ENCODE data around the gene ASCC3.

ASCC3 gene

DNA sequence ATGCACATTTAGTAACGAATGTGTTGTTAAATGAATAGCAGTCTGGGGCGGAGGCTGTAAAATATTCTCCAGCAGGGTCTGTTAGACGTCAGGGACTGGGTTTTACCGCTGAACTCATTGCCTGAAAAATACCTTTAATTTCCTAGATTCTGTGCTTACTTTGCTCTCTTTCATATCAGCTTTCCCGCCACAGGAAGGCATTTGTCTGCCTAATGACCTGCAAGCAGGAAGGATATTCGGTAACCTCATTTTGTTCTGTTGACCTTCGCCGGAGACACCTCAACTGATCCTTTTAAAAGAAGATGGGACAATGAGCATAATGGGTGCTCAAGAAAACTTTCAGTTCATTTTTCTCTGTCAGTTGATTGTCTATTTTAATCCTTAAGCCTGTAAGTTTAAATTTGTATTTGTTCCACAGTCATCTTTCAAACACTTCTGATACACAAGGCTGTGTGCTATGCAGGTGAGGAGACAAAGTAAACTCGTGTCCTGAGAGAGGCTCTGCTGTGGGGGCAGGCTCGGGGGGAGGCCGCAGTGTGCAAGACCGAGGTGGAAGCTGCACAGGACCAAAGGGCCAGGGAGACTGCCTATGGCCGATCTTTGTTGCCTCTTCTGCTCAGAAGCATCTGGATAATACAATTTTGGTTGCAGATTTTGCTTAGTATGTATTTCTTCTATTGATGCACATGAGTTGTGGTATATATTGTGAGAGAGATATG is 389.0 kb downstream of the ASCC3 start:
- DNase-seq (ENCODE audit: low read depth) = no peak

- DNase-seq (ENCODE audit: low read depth) = no peak
Measured at GRCh38 chr6:100490065-100490464, 391.1 kb downstream of the ASCC3 start.

- DNase-seq (ENCODE audit: low read depth) = no peak
Measured at GRCh38 chr6:100488244-100488643, 392.9 kb downstream of the ASCC3 start.

GRCh38 chr6:100487638-100488037 is 393.5 kb downstream of the ASCC3 start:
- no peak for DNase-seq (ENCODE audit: low read depth)

DNA sequence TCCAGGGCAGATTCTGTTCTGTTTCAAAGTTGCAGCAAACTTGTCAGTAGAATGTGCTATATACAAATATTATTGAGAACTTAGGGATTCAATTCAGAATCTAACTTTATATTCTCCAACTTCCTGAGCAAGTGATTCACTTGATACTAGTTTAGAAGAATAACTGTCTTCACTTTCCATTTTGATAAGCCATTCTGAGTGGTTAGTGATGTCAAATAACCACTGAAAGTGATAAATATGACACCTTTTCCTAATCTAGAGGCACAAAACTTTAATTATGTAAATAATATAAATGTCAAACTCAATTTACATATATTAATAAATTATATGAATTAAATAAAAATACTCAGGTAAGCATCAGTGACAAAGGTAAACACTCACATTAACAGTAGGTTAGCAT is 395.9 kb downstream of the ASCC3 start:
- DNase-seq (ENCODE audit: low read depth) = no peak

GRCh38 chr6:100484474-100484873 is 396.7 kb downstream of the ASCC3 start:
- DNase-seq (ENCODE audit: low read depth) = no peak

GRCh38 chr6:100482698-100483097 is 398.4 kb downstream of the ASCC3 start:
- DNase-seq (ENCODE audit: low read depth) = no peak

DNA sequence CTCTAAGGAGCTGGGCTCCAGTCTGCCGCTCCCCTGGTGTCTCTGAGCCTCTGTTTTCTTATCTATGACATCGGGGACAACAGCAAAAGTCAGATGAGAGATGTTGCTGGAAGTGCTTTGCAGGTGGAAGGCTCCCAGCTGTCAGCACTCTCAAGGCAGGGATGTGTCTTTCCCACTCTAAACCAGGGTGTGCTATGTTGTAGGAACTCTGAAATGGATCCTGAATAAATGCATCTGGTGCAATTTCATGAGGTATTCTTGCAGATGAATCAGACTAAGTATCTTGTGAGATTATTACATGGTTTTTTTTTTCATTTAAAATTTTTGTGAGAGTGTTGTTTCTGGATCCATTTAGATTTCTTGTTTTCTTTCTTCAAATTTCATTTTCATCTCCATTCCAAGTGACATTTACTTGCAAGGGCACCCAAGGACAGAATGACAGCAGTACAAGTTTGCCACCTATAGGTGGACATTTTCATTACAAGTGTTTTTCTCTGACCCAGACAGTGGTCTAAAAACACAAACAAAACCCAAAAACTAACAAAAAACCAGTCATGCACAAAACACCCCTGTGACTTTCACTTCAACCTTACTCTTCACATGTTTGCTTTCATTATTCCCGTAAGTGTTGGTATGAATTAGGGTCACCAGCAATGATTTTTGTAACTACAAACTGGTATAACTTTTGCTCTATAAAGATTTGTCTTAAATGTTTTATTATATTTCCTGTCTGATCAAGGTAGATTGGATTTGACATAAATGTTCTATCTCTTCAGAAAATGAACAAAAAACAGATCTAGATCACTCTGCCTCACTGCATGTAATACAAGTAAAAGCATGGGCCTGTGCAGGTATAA is 401.7 kb downstream of the ASCC3 start:
- no peak for DNase-seq (ENCODE audit: low read depth)

GRCh38 chr6:100475554-100476320 is 405.4 kb downstream of the ASCC3 start:
- DNase-seq (ENCODE audit: low read depth) = no peak

DNA sequence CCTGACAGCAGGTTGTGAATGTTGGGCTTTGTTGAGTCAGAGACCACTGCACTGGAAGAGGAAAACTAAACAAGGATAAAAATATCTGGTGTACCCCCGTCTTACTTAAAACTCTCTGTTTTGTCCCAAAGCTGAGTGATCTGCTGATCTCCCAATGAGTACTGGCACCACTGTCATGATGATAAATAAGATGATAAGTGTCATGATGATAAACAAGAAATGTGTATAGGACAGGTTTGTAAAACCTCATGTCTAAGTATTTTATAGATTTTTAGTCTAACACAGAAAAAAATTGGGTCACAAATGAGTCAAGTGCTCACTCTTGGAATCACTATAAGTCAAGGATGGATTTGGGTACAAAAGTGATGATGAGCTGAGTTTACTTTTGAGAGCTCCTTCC is 407.9 kb downstream of the ASCC3 start:
- DNase-seq (ENCODE audit: low read depth) = no peak

- DNase-seq (ENCODE audit: low read depth) = no peak
Measured at GRCh38 chr6:100472674-100473073, 408.5 kb downstream of the ASCC3 start.

- no peak for DNase-seq (ENCODE audit: low read depth)
Measured at GRCh38 chr6:100470422-100471120, 410.6 kb downstream of the ASCC3 start.

DNA sequence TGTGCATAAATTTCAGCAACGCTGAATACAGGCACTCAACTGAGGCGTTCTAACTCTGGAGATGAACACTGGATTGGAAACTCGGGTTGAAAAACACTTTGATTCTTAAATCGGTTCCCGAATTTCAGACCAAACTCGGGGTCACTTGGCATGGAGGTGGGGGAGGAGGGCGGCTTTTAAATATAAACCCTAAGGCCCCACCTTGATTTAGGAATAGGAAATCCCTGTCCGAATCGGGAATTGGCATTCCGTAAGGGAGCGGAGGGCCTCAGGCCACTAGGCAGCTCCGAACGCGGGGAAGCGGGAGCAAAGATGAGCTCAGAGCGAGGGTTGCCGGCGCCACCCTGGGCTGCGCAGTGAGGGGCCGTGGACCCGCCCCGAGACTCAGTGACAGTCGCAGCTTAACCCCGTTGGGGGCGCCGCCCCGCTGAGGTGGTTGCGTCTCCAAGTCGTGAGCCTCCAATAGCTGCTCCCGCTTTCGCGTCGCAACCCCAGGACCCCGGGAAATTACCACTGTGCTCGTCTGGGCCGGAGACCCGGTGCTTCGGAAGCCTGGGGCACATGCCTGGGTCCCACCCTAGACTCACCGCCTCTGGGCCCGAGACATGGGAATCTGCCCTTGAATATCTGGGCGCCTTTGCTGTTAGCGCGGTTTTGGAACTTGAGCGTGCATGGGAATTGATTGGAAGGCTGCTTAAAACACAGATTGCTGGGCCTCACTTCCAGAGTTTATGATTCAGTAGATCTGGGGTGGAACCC is 411.8 kb downstream of the ASCC3 start:
- DNase-seq (ENCODE audit: low read depth) = no peak

DNA sequence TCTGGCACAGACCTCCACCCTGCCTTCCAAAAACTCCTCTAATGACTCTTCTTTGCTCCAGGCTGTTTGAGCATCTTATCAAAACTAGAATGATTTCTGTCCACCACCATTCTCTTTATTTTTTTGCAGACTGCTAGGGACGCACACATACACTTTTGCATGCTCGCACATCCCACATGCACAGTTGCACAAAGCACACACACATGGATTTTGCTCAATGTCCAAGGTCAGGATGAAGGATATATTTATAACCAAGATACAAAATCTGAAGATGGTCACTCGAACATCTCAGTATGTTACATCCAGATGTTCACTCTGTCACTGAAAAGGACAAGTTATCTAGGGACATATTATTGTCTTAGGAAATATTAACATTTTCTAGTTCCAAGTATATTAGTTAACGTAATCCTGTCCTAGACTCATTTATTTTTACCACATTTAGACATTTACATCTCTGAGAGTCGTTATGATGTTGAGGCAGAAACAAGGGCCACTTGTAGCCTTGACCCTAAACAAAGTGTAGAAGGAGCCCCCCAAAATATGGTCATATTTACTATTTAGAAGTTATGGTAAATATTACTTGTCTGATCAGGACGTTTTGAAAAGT is 413.0 kb downstream of the ASCC3 start:
- DNase-seq (ENCODE audit: low read depth) = no peak

DNA sequence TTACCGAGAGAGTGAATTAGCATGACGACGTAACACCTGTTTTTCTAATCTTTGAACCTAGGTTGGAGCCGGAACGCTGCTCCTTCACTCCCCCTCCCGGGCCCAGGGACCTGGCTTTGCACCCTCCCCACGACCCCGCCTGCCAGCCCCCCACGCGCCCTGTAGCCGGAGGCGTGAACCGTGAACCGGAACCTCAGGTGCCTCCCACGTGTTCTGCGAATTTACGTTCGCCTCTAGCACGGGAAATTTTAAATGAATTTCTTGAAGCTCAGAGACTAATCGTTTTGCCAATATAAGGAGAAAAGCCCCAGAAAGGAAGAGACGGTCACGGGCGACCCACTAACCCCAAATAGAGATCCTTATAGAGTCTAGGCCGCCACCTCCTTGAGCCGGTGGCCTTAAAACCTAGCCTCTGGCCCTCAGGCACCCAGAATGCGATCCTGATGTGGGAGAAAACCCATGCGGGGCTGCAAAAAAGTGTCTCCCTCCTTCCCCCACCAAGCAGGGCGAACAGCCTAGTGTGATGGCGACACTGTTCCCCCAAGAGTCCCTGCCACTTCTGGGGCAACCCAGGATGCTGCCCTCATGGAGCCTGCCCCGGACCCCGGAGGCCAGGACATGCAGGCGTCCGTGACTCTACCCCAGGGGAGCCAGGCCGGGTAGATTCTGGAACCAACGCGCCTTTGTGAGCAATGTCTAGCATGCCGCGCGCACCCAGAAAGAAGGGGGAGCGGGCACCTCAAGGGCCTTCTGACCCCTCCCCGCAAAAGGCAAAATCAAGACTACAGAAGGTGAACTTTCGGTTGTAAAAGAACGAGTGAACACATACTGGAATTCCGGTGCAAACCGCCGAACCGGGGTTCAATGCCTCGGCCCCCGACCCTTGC is 413.8 kb downstream of the ASCC3 start:
- no peak for DNase-seq (ENCODE audit: low read depth)

DNA sequence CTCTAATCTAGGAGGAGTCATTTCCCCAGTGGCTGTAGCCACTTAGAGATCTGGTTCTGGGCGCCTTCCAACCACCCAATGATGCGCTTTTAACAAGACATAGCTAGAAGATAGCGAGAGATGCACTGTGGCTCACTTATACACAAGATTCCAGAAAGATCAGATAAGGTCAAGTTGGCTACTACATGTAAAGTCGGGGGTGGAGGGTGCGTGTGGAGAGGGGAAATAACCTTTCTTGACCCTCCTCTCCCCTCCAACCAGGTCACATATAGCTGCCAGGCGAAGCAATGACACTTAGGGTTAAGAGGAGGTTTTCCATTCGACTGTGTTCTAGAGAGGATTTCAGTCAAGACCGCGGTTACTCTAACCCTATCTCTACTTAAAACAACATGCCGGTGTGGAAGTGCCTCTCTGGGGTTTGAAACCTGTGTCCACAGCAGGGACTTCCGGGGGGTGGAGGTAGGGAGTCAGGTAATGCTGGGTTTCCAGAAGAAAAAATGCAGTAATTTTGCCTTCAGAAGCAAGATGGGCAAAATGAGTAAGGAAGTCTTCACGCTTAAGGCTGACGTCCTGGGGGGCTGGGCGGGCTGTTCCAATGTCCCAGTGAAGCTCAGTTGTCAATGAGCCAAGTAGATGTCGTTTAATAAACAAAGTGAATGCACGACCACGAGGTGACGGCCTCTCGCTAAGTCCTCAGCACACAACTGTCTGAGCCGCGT is 414.6 kb downstream of the ASCC3 start:
- no peak for DNase-seq (ENCODE audit: low read depth)

DNA sequence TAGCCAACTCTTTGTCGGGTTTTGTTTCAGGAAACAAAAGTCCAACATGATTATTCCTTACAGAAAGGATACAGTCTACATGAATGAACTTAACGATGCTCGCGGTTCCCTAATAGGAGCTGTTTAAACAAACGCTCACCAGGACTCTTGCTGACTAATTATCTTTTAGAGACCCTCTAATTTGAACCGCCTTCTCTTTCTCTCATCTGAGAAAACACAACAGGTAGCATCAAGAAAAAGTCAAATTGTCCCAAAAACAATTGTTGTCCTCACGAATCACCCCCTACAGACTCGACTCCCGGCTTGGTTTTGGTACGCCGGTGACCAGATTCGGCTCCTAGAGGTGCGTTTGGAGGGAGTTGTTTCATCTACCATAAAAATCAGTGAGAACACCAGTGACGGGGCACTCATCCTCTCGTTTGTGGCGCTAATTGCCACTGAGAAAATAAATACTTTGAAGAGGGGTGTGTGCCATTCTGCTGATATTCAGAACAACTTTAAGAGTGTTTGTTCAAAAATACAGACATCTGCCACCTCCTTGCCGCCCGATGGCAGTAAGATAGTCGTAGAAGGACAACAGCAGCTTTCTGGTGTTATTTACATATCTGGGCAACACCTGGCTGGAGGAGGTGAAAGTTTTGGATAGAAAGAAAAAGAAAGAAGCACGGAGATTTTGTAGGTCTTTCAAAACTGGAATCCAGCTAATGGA is 415.3 kb downstream of the ASCC3 start:
- no peak for DNase-seq (ENCODE audit: low read depth)

DNA sequence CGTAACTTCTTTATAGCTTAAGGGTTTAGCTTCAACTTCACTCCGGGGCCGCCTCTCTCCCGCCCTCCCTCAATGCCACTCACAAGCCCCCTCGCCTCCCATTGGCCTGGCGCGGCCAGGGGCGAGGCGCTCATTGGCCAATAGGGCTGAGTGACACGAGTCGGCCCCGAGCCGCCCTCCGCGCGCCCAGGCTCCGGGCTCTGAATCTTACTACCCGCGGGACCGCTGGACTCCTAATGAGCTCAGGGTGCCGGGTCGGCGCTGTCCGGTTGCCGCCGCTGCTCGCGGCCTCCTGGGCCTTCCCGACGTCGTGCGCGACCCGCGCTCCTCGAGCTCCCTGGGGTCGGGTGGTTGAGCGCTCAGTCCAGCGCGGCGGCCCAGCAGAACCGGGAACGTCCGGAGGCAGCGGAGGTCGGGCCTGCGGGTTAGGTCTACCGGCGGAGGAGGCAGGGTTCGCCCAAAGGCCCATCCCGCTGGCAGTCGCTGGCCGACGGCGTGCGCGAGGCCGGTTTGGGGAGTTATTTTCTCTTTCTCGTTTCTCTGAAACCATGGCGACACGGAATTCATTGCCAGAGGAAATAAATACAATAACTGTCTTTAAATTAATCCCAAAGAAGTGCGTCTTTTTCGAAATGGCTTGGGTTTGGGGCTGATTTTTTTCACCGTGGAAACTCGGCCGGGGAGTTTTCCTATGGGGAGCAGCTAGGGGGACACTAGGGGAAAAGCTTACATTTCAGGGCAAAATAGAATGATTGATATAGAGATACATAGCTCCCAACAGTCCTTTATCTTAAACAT is 416.0 kb downstream of the ASCC3 start, which contains the start of gene SIM1:
Gene SIM1 (minus strand): TSS at position 19 of the 798 bp plus-strand sequence. CDS start 1,453 bp downstream, outside the sequence.
- no peak for DNase-seq (ENCODE audit: low read depth)

Measured in stimulated activated CD8-positive, alpha-beta memory T cell treated with anti-CD3 and anti-CD28 coated beads, Interleukin-4, amount 100 ng/mL, for 24 hours (primary cell).